A673 (cell line): ENCODE results near the gene THSD7B. TPM values are rescaled to one million over a fixed set of nuclear protein-coding genes. Genes with fewer than 3 reads are reported as not detected.

Experiments
- BruUV-seq: library from RNA; stranded (reverse); fragments of 400-500 nt; replicated peaks from 2 replicates; lab custom pipeline; 2021; lab: Mats Ljungman, UMichigan
- CTCF ChIA-PET: fragments of 300-600 bp; sonication (Branson Sonifier 250); formaldehyde crosslinking; loops from one replicate; lab custom pipeline; 2022; ENCODE audit warnings: antibody characterized with exemption; lab: Charles Lee
- POLR2A ChIA-PET: fragments of 300-600 bp; sonication (Branson Sonifier 250); formaldehyde crosslinking; loops from one replicate; lab custom pipeline; 2022; ENCODE audit warnings: antibody characterized with exemption; ENCODE audit not compliant: low non-redundant PET; lab: Charles Lee
- DNase-seq: peaks from one replicate; pipeline ENCODE4 v3.0.0-alpha.2; 2015; ENCODE audit warnings: low spot score
- H3K27ac ChIP-seq: fragments of 200-600 bp; sonication (generic); 2 replicates; pipeline ENCODE4 v1.5.1; 2016; ENCODE audit warnings: mixed run types, low read depth, mild to moderate bottlenecking, mixed read lengths, antibody characterized with exemption, low read length; ENCODE audit not compliant: poor library complexity, severe bottlenecking
- H3K27me3 ChIP-seq: fragments of 200-600 bp; sonication (generic); replicated peaks from 2 replicates; pipeline ENCODE4 v1.6.1; 2017; ENCODE audit warnings: mixed run types, low read depth, mild to moderate bottlenecking, mixed read lengths, antibody characterized with exemption, low read length; ENCODE audit not compliant: insufficient read depth, poor library complexity
- H3K36me3 ChIP-seq: fragments of 200-600 bp; sonication (generic); 2 replicates; pipeline ENCODE4 v1.6.1; 2016; ENCODE audit warnings: mixed run types, mild to moderate bottlenecking, mixed read lengths, antibody characterized with exemption, low read length; ENCODE audit not compliant: insufficient read depth, poor library complexity, severe bottlenecking
- H3K4me1 ChIP-seq: fragments of 200-600 bp; sonication (generic); 2 replicates; pipeline ENCODE4 v1.6.1; 2017; ENCODE audit warnings: mixed run types, mild to moderate bottlenecking, mixed read lengths, antibody characterized with exemption, low read length; ENCODE audit not compliant: insufficient read depth, poor library complexity, severe bottlenecking
- H3K4me3 ChIP-seq: fragments of 200-600 bp; sonication (generic); 2 replicates; pipeline ENCODE4 v1.5.1; 2016; ENCODE audit warnings: low read depth, mixed run types, mild to moderate bottlenecking, mixed read lengths, low read length; ENCODE audit not compliant: poor library complexity, severe bottlenecking
- H3K9me3 ChIP-seq: fragments of 200-600 bp; sonication (generic); 2 replicates; pipeline ENCODE4 v1.6.1; 2016; ENCODE audit warnings: mixed run types, low read depth, mild to moderate bottlenecking, mixed read lengths, antibody characterized with exemption, low read length; ENCODE audit not compliant: poor library complexity, severe bottlenecking
- CTCF ChIP-seq: fragments of 300-800, 200-600 bp; sonication (generic); conservative IDR thresholded peaks from 2 replicates; pipeline ENCODE4 v1.5.1; 2017; ENCODE audit warnings: low read depth, mild to moderate bottlenecking, antibody characterized with exemption, low read length, moderate library complexity, mixed read lengths
- EZH2 ChIP-seq: fragments of 200-600 bp; sonication (generic); IDR thresholded peaks from 2 replicates; pipeline ENCODE4 v1.6.1; 2017; ENCODE audit warnings: borderline replicate concordance, low read depth, mild to moderate bottlenecking, mixed read lengths, antibody characterized with exemption, low read length; ENCODE audit not compliant: poor library complexity, severe bottlenecking
- intact Hi-C: fragments of 100-400 bp; cut with micrococcal nuclease; formaldehyde crosslinking; loops from one replicate; pipeline ENCODE4 v1.10.0; 2022; ENCODE audit not compliant: unreplicated experiment
- total RNA-seq: library from RNA; stranded (reverse); gene quantifications from 2 replicates; pipeline ENCODE4 v1.2.3, GENCODE V29; 2021

THSD7B gene
- total RNA-seq, 1 experiment from 2014 or later, result not detected

DNA sequence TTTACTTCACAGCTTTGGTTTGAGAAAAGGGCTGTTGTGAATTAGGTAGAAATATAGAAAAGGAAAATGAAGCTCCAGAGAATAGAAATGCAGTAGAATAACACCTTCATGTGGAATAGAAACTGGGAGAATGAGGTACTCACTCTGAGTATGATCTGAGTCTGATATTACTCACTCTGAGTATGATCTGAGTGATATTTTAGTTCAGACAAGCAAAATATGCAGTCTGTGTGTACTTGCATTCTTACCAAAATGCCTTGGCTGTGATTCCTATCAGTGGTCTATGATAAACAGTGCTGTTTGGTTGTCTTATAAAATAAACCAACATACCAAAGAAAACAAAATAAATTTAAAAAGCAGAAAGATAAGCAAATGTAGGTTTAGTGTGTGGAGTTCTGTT is 487.6 kb downstream of the THSD7B start:
- no peak for DNase-seq
- Histone ChIP-seq H3K4me3 (no peak overlapping the region), H3K27me3 (no peaks in the 10 kb centered on the region), H3K9me3 (no peaks in the 10 kb centered on the region), H3K36me3 (no peaks in the 10 kb centered on the region), H3K4me1 (no peaks in the 10 kb centered on the region), H3K27ac (no peak overlapping the region)
- ChIA-PET CTCF (no interaction called here), POLR2A (no interaction called here)
- intact Hi-C loops, result no loop called here
- no peak for TF ChIP-seq EZH2
- no peak for TF ChIP-seq CTCF
- BruUV-seq, result no TSS peak

- no peak for DNase-seq
- no TSS peak for BruUV-seq
- Histone ChIP-seq H3K36me3 (no peaks in the 10 kb centered on the region), H3K4me3 (no peak overlapping the region), H3K4me1 (no peaks in the 10 kb centered on the region), H3K27ac (no peak overlapping the region), H3K27me3 (no peaks in the 10 kb centered on the region), H3K9me3 (no peaks in the 10 kb centered on the region)
- intact Hi-C loops, result no loop called here
- no peak for TF ChIP-seq CTCF
- ChIA-PET CTCF (no interaction called here), POLR2A (no interaction called here)
Observed at GRCh38 chr2:137254052-137254451, 488.7 kb downstream of the THSD7B start.

DNA sequence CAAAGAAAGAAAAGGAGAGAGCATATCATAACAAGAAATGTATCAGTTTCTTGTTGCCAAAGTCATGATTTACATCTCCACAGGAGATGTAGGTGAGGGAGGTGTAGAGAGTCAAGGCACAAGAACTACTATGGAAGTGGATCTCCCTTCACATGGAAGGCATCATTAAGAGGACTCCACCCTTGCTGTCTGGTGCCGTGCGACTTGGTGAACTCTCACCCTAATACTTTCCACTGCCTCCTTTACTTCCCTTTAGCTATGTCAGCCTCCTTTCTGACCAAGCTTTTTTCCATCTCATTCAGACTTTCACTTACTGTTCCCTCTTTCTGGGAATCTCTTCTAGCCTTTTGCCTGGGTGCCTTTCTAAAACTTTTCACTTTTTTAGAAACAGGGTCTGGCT is 490.0 kb downstream of the THSD7B start:
- H3K36me3 ChIP-seq, result no peaks in the 10 kb centered on the region
- POLR2A ChIA-PET, result no interaction called here
- intact Hi-C loops, result no loop called here
- no peaks in the 10 kb centered on the region for H3K27me3 ChIP-seq
- no peaks in the 10 kb centered on the region for H3K9me3 ChIP-seq
- no peak for TF ChIP-seq CTCF
- TF ChIP-seq EZH2, result no peak
- no peak for DNase-seq
- no peaks in the 10 kb centered on the region for H3K4me1 ChIP-seq
- H3K4me3 ChIP-seq, result no peak overlapping the region
- BruUV-seq, result no TSS peak
- CTCF ChIA-PET, result no interaction called here
- no peak overlapping the region for H3K27ac ChIP-seq
